Fibroblast of skin of abdomen (primary cell): ENCODE results near the gene HOXD9.

Source experiments
- DNase-seq: peaks from one replicate; pipeline ENCODE4 v3.0.0-alpha.2; 2013

The HOXD9 gene

GRCh38 chr2:176110415-176111308 is 11.9 kb upstream of the HOXD9 start:
- no peak for DNase-seq

- peak; percentile 60 for DNase-seq
Measured at GRCh38 chr2:176111309-176111663, 11.2 kb upstream of the HOXD9 start.

GRCh38 chr2:176111846-176112374 is 10.6 kb upstream of the HOXD9 start:
- no peak for DNase-seq

- DNase-seq: no peak
Measured at GRCh38 chr2:176112375-176113302, 9.9 kb upstream of the HOXD9 start.

GRCh38 chr2:176114120-176114929 is 8.2 kb upstream of the HOXD9 start:
- DNase-seq: no peak

- no peak for DNase-seq
Measured at GRCh38 chr2:176114930-176115625, 7.4 kb upstream of the HOXD9 start.

GRCh38 chr2:176115883-176116813 is 6.4 kb upstream of the HOXD9 start, which contains the start of gene HOXD10:
HOXD10 (plus strand) TSS chr2:176116778; CDS start chr2:176116834, 56 bp downstream.
- DNase-seq: peak; percentile 79

- no peak for DNase-seq
Measured at GRCh38 chr2:176117162-176117822, 5.2 kb upstream of the HOXD9 start.

- no peak for DNase-seq
Measured at GRCh38 chr2:176117823-176118371, 4.6 kb upstream of the HOXD9 start.

GRCh38 chr2:176118601-176119339 is 3.7 kb upstream of the HOXD9 start:
- DNase-seq: peak; percentile 44

GRCh38 chr2:176120364-176121189 is 1.9 kb upstream of the HOXD9 start:
- DNase-seq: no peak

GRCh38 chr2:176121190-176122051 is 1.1 kb upstream of the HOXD9 start:
- DNase-seq: no peak

- DNase-seq: no peak
Measured at GRCh38 chr2:176122052-176122682, 352 bp upstream of the HOXD9 start.

- DNase-seq: peak; percentile 31
Measured at GRCh38 chr2:176123411-176124109, 1.0 kb downstream of the HOXD9 start.

- DNase-seq: no peak
Measured at GRCh38 chr2:176124110-176124946, 1.8 kb downstream of the HOXD9 start.
